Caco-2 (cell line): ENCODE measurements around the gene MBOAT1. TPM values are rescaled to one million over a fixed set of nuclear protein-coding genes. Genes with fewer than 3 reads are reported as not detected.

ENCODE experiments used
- BruUV-seq: library from RNA; stranded (reverse); fragments of 400-500 nt; replicated peaks from 2 replicates; lab custom pipeline; 2021; lab: Mats Ljungman, UMichigan
- CTCF ChIA-PET: fragments of 300-600 bp; sonication (Branson Sonifier 250); formaldehyde crosslinking; loops from one replicate; lab custom pipeline; 2022; ENCODE audit warnings: antibody characterized with exemption; lab: Charles Lee
- POLR2A ChIA-PET: fragments of 300-600 bp; sonication (Branson Sonifier 250); formaldehyde crosslinking; loops from one replicate; lab custom pipeline; 2022; ENCODE audit warnings: antibody characterized with exemption; lab: Charles Lee
- DNase-seq, 2 experiments: peaks; one replicate each; pipeline versions ENCODE4 v3.0.0 to v3.0.0-alpha.2; 2020 to 2022
- H3K27me3 ChIP-seq: replicated peaks from 2 replicates; pipeline ENCODE4 v1.6.0; 2011; ENCODE audit warnings: low read length; ENCODE audit not compliant: control insufficient read depth, insufficient read depth
- H3K36me3 ChIP-seq: 2 replicates; pipeline ENCODE4 v1.5.1; 2011; ENCODE audit warnings: low read length; ENCODE audit not compliant: control insufficient read depth, insufficient read depth
- H3K4me1 ChIP-seq: fragments of 250-450 bp; sonication (Bioruptor Pico); 2 replicates; pipeline ENCODE4 v1.5.1; 2020; ENCODE audit warnings: mild to moderate bottlenecking
- H3K4me3 ChIP-seq: 2 replicates; pipeline ENCODE4 v1.5.1; 2011; ENCODE audit warnings: low read depth, mild to moderate bottlenecking, control low read depth, low read length
- H3K9me3 ChIP-seq: fragments of 250-450 bp; sonication (Bioruptor Pico); 2 replicates; pipeline ENCODE4 v1.5.1; 2020; ENCODE audit warnings: mild to moderate bottlenecking, moderate library complexity
- H3K27ac Mint-ChIP-seq: one replicate; pipeline ENCODE4 v1.8.0; 2022; ENCODE audit warnings: mixed read lengths; ENCODE audit not compliant: unreplicated experiment
- H3K27me3 Mint-ChIP-seq: one replicate; pipeline ENCODE4 v1.8.0; 2022; ENCODE audit warnings: mixed read lengths; ENCODE audit not compliant: insufficient read depth, unreplicated experiment
- H3K36me3 Mint-ChIP-seq: one replicate; pipeline ENCODE4 v1.8.0; 2022; ENCODE audit warnings: mild to moderate bottlenecking, mixed read lengths; ENCODE audit not compliant: insufficient read depth, unreplicated experiment
- H3K4me1 Mint-ChIP-seq: one replicate; pipeline ENCODE4 v1.8.0; 2022; ENCODE audit warnings: low read depth, mixed read lengths; ENCODE audit not compliant: unreplicated experiment
- H3K4me3 Mint-ChIP-seq: one replicate; pipeline ENCODE4 v1.8.0; 2022; ENCODE audit warnings: mild to moderate bottlenecking, moderate library complexity, mixed read lengths; ENCODE audit not compliant: unreplicated experiment
- H3K9me3 Mint-ChIP-seq: one replicate; pipeline ENCODE4 v1.8.0; 2022; ENCODE audit warnings: mixed read lengths; ENCODE audit not compliant: unreplicated experiment
- CTCF ChIP-seq, 2 experiments: fragments of 200-600 bp in 1 of 2; IDR thresholded peaks; 1 replicate in 1 of 2; 2 replicates in 1 of 2; pipeline versions ENCODE4 v1.5.1 to v1.8.0; 2011 to 2022; ENCODE audit warnings: antibody characterized with exemption in 1 of 2, control low read depth in 1 of 2, inconsistent platforms in 1 of 2, low read depth in 1 of 2, low read length in 1 of 2, mild to moderate bottlenecking in 1 of 2, moderate library complexity in 1 of 2; ENCODE audit not compliant: insufficient read depth in 1 of 2, severe bottlenecking in 1 of 2, unreplicated experiment in 1 of 2
- intact Hi-C: fragments of 100-400 bp; cut with micrococcal nuclease; formaldehyde crosslinking; loops from one replicate; pipeline ENCODE4 v1.10.0; 2022; ENCODE audit not compliant: unreplicated experiment
- total RNA-seq: library from RNA; stranded (reverse); gene quantifications from 2 replicates; pipeline ENCODE4 v1.2.3, GENCODE V29; 2022

Gene MBOAT1
- total RNA-seq, 1 experiment from 2014 or later: 7.3 TPM

DNA sequence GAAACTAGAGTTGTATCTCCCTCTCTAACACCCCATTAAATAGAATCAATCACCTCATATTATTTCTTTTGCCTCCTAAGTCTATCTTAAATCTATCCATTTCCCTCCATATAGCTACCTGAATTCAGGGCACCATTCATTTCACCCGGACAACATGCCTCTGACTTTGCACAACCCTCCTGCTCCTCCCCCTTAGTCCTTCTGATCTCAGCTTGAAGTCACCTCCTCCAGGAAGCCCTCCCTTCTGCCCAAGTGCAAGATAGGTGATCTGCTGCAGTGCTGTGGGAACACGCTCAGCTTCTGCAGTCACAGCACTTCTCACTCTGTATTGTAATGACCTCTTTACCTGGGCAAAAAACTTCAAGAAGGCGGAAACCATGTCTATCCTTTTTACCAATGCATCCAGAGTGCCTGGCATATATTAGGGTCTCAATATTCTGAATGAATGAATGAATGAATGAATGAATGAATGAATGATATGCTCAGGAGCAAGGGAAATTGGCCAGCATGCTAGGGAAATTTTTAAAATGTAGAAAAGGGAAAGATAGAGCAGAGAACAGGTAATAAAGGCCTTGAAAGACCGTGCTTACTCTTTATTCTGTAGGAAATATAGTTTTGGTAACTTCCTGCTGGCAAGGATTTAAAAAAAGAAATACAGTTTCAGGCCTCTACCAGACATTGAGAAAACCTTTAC, 41.7 kb downstream of the MBOAT1 start:
- Histone ChIP-seq H3K4me1 (no peaks in the 10 kb centered on the region), H3K36me3 (no peaks in the 10 kb centered on the region), H3K9me3 (no peaks in the 10 kb centered on the region), H3K27me3 (no peaks in the 10 kb centered on the region), H3K4me3 (no peak overlapping the region)
- no peaks in the 10 kb centered on the region for H3K9me3 Mint-ChIP-seq
- H3K4me3 Mint-ChIP-seq: no peak overlapping the region
- H3K36me3 Mint-ChIP-seq: no peaks in the 10 kb centered on the region
- no peak for TF ChIP-seq CTCF (IDR thresholded peaks at IDR 0.05; ENCODE audit: insufficient read depth in 1 of 2, low read depth in 1 of 2, low read length in 1 of 2, severe bottlenecking in 1 of 2, unreplicated experiment in 1 of 2)
- no peak overlapping the region for H3K27ac Mint-ChIP-seq
- no peak for DNase-seq
- peaks cover 3% of the 10 kb centered on the region for H3K27me3 Mint-ChIP-seq
- ChIA-PET POLR2A (no interaction called here), CTCF (no interaction called here)
- H3K4me1 Mint-ChIP-seq: no peaks in the 10 kb centered on the region
- intact Hi-C loops: no loop called here
- BruUV-seq: no TSS peak

- no TSS peak for BruUV-seq
- Histone ChIP-seq H3K36me3 (no peaks in the 10 kb centered on the region), H3K4me3 (no peak overlapping the region), H3K4me1 (no peaks in the 10 kb centered on the region), H3K9me3 (no peaks in the 10 kb centered on the region), H3K27me3 (no peaks in the 10 kb centered on the region)
- intact Hi-C loops: no loop called here
- Mint-ChIP-seq H3K27me3 (peaks cover 3% of the 10 kb centered on the region), H3K27ac (no peak overlapping the region), H3K4me3 (no peak overlapping the region), H3K36me3 (no peaks in the 10 kb centered on the region), H3K4me1 (no peaks in the 10 kb centered on the region), H3K9me3 (no peaks in the 10 kb centered on the region)
- ChIA-PET POLR2A (no interaction called here), CTCF (no interaction called here)
- TF ChIP-seq CTCF (IDR thresholded peaks at IDR 0.05; ENCODE audit: insufficient read depth in 1 of 2, low read depth in 1 of 2, low read length in 1 of 2, severe bottlenecking in 1 of 2, unreplicated experiment in 1 of 2): no peak
- DNase-seq: no peak
These were observed 42.5 kb downstream of the MBOAT1 start for GRCh38 chr6:20169786-20170185.

DNA sequence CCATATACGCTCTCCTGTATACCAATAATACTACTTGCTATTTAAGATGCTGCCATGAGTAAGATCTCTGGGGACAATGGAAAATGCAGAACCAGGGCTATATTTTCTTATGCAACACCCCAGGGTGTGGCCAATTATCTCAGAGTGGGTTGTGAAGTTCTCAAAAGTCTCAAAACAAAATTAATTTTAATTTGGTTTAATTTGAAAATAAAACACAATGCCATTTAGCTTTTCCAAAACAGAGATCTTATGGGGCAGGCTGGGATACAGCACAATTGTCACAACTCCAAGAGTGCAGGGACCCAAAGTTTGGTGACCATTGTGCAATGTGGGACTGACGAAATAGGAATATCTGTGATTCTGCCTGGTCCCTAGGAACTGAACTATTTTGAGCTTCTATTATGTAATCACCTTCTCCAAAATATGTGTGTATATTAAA, 43.1 kb downstream of the MBOAT1 start:
- Histone ChIP-seq H3K4me3 (no peak overlapping the region), H3K36me3 (no peaks in the 10 kb centered on the region), H3K4me1 (no peaks in the 10 kb centered on the region), H3K9me3 (no peaks in the 10 kb centered on the region), H3K27me3 (no peaks in the 10 kb centered on the region)
- no TSS peak for BruUV-seq
- no peak for TF ChIP-seq CTCF (IDR thresholded peaks at IDR 0.05; ENCODE audit: insufficient read depth in 1 of 2, low read depth in 1 of 2, low read length in 1 of 2, severe bottlenecking in 1 of 2, unreplicated experiment in 1 of 2)
- Mint-ChIP-seq H3K9me3 (no peaks in the 10 kb centered on the region), H3K4me1 (no peaks in the 10 kb centered on the region), H3K4me3 (no peak overlapping the region), H3K27me3 (peaks cover 3% of the 10 kb centered on the region), H3K27ac (no peak overlapping the region), H3K36me3 (no peaks in the 10 kb centered on the region)
- POLR2A ChIA-PET: no interaction called here
- intact Hi-C loops: no loop called here
- CTCF ChIA-PET: no interaction called here
- DNase-seq: no peak
